ENCODE measurements around the gene HSPD1. TPM values are rescaled to one million over a fixed set of nuclear protein-coding genes. Genes with fewer than 3 reads are reported as not detected.

The HSPD1 gene
- polyA plus RNA-seq: 176 to 405 TPM (median 245 TPM) in 3 replicates
- polyA plus RNA-seq (2011; ENCODE audit: low read depth): 626 TPM
- 166 and 305 TPM in 2 replicates for polyA plus RNA-seq (2011; cell fraction: cytosol; rRNA removed)
- polyA plus RNA-seq (2011; cell fraction: nucleus; rRNA removed): 205 and 263 TPM in 2 replicates
- 223 and 301 TPM in 2 replicates for polyA plus RNA-seq (2012; ENCODE audit: low replicate concordance)
- 109 to 351 TPM (median 167 TPM) in 3 replicates for polyA minus RNA-seq
- 164 TPM for polyA minus RNA-seq (2011; cell fraction: cytosol; rRNA and poly(A)+ RNA removed)
- polyA minus RNA-seq (2011; cell fraction: nucleus; rRNA and poly(A)+ RNA removed): 96.3 and 152 TPM in 2 replicates

DNA sequence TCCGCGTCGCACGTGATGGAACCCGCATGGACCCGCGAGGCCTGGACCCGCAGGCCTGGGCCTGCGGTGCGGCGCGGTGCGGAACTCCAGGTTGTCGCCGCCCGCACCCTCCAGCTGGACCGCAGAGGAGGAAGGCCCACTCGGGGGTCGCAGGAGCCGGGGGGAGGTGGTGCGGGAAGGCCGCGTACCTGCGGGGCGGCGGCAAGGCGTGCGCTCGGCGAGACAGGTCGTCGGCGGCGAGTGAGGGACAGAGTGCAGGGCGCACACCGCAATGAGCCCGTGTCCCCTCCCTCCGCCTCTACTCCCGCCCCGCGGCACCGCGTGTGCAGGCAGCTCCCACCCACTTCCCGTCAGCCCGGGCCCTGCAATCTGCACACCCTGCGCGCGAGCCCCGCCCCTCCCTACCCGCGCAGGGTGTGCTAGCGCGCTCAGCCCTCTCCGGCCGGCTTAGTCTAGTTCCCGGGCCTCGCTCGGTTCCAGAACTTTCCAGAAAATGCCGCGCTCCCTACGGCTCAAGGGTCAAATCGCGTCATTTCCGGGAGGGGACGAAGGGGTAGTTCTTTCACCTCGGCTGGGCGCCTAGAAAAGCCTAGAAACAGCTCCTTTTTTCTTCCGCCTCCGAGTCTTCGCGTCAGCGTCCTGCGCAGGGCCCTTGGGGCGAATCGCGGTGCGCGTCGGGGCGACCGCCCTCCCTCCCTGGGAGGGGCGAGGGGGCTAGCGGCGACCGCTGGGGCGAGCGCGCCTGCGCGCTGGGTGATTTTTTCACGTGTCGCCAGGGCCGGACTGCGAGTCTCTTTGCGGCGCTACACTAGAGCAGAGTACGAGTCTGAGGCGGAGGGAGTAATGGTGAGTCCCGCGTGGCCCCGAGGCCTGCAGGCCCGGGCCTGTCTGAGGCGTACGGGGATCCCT lies at the start of gene HSPD1, which contains the start of gene HSPE1:
Gene HSPD1 (minus strand): TSS at position 247 of the 909 bp plus-strand sequence. CDS start 992 bp downstream, outside the sequence.
Gene HSPE1 (plus strand): TSS at position 786 of the 909 bp plus-strand sequence. CDS start 58 bp downstream, at position 844.
- H3K9me3 ChIP-seq (ENCODE audit: control insufficient read depth, low read depth, low read length): no peaks in the 10 kb centered on the region
- peak within 1 kb of the TSS; percentile 71 for H2AFZ ChIP-seq (ENCODE audit: control insufficient read depth, low read length)
- TF ChIP-seq EZH2 (IDR thresholded peaks at IDR 0.05; ENCODE audit: low read length): no peak
- no peak for TF ChIP-seq CTCF (optimal IDR thresholded peaks at IDR 0.05 in 1 of 3, IDR thresholded peaks at IDR 0.05 in 1 of 3, conservative IDR thresholded peaks at IDR 0.05 in 1 of 3; ENCODE audit: extremely low read depth in 1 of 3, insufficient read depth in 2 of 3, low read length in 3 of 3)
- peak within 1 kb of the TSS; percentile 85 for H3K4me2 ChIP-seq (ENCODE audit: control insufficient read depth, extremely low read depth, insufficient read depth, low read depth, low read length)
- H3K4me1 ChIP-seq (ENCODE audit: control insufficient read depth, extremely low read depth, insufficient read depth, low read length): peaks cover 33% of the 10 kb centered on the region
- peaks cover 19 to 36% of the 10 kb centered on the region in 2 experiments for H3K36me3 ChIP-seq (ENCODE audit: control insufficient read depth in 2 of 2, extremely low read depth in 1 of 2, insufficient read depth in 2 of 2, low read length in 2 of 2)
- dilution Hi-C loops (cut with MboI; ENCODE audit: extremely low pct_ligation_motif_present, low sequenced_read_pairs): no loop called here
- H3K27me3 ChIP-seq (ENCODE audit: control insufficient read depth, extremely low read depth, insufficient read depth, low read length): no peaks in the 10 kb centered on the region
- peak within 1 kb of the TSS; percentile 92 to 99 (median 98) for H3K4me3 ChIP-seq (ENCODE audit: control insufficient read depth in 2 of 3, extremely low read depth in 1 of 3, insufficient read depth in 2 of 3, low read depth in 1 of 3, low read length in 3 of 3)
- H3K9me1 ChIP-seq (ENCODE audit: control insufficient read depth, extremely low read depth, insufficient read depth, low read length): no peaks in the 10 kb centered on the region
- DNase-seq (ENCODE audit: low read depth, low spot score) (peak; percentile 75), FAIRE-seq (no peak)
- H3K9ac ChIP-seq (ENCODE audit: control insufficient read depth, extremely low read depth, insufficient read depth, low read length): peak within 1 kb of the TSS; percentile 89
- peak within 1 kb of the TSS; percentile 92 for H3K27ac ChIP-seq (ENCODE audit: control insufficient read depth, insufficient read depth, low read length)
- peaks cover 87% of the 10 kb centered on the region for H3K79me2 ChIP-seq (ENCODE audit: control insufficient read depth, insufficient read depth, low read length)
- peaks cover 9% of the 10 kb centered on the region for H4K20me1 ChIP-seq (ENCODE audit: control insufficient read depth, extremely low read depth, insufficient read depth, low read length)

GRCh38 chr2:197548582-197548981 lies 48.9 kb upstream of the HSPD1 start:
- Histone ChIP-seq H3K9me3 (ENCODE audit: control insufficient read depth, low read depth, low read length) (no peaks in the 10 kb centered on the region), H3K9me1 (ENCODE audit: control insufficient read depth, extremely low read depth, insufficient read depth, low read length) (no peaks in the 10 kb centered on the region), H3K27me3 (ENCODE audit: control insufficient read depth, extremely low read depth, insufficient read depth, low read length) (no peaks in the 10 kb centered on the region), H3K9ac (ENCODE audit: control insufficient read depth, extremely low read depth, insufficient read depth, low read length) (no peak overlapping the region), H3K79me2 (ENCODE audit: control insufficient read depth, insufficient read depth, low read length) (peaks cover 13% of the 10 kb centered on the region), H4K20me1 (ENCODE audit: control insufficient read depth, extremely low read depth, insufficient read depth, low read length) (no peaks in the 10 kb centered on the region), H3K36me3 (ENCODE audit: control insufficient read depth in 2 of 2, extremely low read depth in 1 of 2, insufficient read depth in 2 of 2, low read length in 2 of 2) (peaks cover 0 to 3% of the 10 kb centered on the region in 2 experiments), H3K4me3 (ENCODE audit: control insufficient read depth in 2 of 3, extremely low read depth in 1 of 3, insufficient read depth in 2 of 3, low read depth in 1 of 3, low read length in 3 of 3) (no peak overlapping the region), H2AFZ (ENCODE audit: control insufficient read depth, low read length) (no peak overlapping the region), H3K27ac (ENCODE audit: control insufficient read depth, insufficient read depth, low read length) (no peak overlapping the region), H3K4me2 (ENCODE audit: control insufficient read depth, extremely low read depth, insufficient read depth, low read depth, low read length) (no peak overlapping the region), H3K4me1 (ENCODE audit: control insufficient read depth, extremely low read depth, insufficient read depth, low read length) (no peaks in the 10 kb centered on the region)
- dilution Hi-C loops (cut with MboI; ENCODE audit: extremely low pct_ligation_motif_present, low sequenced_read_pairs): no loop called here
- DNase-seq (ENCODE audit: low read depth, low spot score) (no peak), FAIRE-seq (no peak)
- TF ChIP-seq CTCF (optimal IDR thresholded peaks at IDR 0.05 in 1 of 3, IDR thresholded peaks at IDR 0.05 in 1 of 3, conservative IDR thresholded peaks at IDR 0.05 in 1 of 3; ENCODE audit: extremely low read depth in 1 of 3, insufficient read depth in 2 of 3, low read length in 3 of 3): no peak
- no peak for TF ChIP-seq EZH2 (IDR thresholded peaks at IDR 0.05; ENCODE audit: low read length)
